ENCODE data around the gene PKN1.
"Not testable (repeated sequence)": the region's sequence is repeated elsewhere in the genome, so short reads cannot be mapped to it uniquely, and the experiment has no call there.

Gene PKN1

GRCh38 chr19:14428882-14429416 is 4.2 kb upstream of the PKN1 start:
- in situ Hi-C loops (cut with HindIII; ENCODE audit: low sequenced_read_pairs): no loop called here

- in situ Hi-C loops (cut with HindIII; ENCODE audit: low sequenced_read_pairs): no loop called here
Measured at GRCh38 chr19:14430712-14431111, 2.4 kb upstream of the PKN1 start.

DNA sequence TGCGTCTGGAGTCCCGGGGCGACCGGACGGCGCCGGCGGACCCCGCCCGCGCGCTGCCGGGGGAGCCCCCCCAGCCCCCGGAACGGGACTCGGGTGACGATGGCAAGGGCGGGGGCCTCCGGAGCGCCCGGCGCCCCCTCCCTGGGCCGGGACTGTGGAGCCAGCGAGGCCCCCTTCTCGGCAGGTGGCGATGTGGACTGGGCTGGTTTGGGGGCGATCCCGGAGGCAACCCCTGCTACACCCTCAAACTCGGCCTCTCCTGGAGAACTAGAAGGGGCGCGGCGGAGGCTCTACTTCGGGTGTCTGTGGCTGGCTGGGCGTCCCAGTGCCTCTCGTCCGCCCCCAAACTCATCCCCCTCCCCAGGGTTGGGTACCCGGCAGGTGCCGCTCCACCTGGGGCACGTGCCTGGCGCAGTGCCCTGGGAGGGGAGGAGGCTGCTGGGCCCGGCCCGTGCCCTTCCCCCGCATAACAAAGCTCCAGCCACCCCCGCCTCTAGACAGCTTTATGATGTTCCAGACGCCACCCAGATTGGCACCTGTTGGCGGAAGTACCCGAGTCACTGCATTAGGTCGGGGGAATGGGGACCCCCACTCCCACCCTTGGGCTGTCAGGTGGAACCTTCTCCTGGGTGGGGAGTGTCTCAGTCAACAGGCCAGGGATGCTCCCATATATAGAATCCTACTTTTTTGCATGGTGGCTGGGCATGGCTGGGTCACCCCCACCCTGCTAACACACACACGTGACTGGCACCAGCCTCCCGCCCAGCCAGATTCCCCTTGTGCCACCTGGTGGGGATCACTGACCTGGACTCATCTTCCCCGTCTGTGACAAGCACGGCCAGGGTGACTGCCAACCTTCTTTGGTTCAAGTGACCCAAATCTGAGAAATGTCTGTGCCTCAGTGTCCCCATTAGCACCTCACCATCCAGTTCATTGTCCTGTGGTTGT is 722 bp downstream of the PKN1 start:
- in situ Hi-C loops (cut with HindIII; ENCODE audit: low sequenced_read_pairs): no loop called here

DNA sequence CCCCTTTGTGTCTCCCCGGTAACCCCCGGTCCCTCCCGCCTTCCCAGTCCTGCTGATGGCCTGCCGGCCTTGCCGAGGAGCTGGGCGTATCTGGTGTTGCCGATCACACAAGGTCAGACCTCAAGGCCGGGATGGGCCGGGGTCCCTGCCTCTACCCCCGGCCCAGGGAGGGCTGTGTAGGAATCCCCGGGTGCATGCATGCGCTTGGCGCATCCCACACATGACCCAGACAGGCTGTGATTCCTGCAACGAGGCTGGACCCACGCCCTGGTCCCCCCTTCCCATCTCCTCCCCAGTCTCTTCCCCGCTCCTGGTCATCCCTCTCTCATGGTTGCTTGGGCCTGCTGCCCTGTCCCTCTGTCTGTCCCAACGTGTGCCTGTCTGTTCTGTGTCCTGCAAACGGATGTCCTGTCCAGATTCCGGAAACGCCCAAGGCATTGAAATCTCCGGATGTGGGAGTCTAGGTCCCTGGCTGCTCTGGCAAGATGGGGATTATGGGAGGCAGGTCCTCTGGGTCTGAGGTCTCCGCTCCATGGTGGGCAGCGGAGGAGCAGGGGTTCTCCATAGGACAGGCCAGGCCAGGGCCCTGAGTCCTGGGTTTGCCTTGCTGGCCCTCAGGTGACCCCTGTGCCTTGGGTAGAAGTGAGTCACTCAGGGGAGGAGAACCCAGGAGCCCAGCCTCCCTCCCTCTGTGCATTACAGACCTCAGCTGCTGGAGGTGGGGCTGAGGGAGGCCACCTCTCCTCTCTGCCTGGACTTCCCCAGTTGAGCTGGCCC is 1.6 kb downstream of the PKN1 start:
- in situ Hi-C loops (cut with HindIII; ENCODE audit: low sequenced_read_pairs): no loop called here

DNA sequence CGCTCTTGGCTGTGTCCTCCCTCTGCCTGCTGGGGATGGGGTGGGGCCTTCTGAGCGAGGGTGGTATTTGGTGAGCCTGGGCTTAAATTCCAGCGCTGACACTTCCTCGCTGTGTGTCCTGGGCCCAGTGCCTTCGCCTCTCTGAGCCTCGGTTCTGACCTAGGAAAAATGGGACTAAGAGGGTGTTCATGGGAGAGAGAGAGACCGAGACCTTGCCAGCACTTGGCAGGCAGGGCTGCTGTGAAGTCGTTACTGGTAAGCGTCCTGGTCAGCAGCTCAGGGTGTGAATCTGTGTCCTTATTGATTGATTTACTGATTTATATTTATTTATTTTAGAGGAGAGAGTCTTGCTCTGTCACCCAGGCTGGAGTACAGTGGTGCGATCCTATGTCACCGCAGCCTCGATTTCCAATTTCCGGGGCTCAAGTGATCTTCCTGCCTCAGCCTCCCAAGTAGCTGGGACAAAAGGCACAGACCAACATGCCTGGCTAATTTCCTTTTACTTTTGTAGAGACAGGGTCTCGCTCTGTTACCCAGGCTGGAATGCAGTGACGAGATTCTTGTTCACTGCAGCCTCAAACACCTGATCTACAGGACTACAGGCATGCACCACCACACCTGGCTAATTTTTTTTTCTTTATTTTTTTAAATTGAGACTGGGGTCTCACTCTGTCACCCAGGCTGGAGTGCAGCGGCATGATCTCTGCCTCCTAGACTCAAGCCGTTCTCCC is 2.4 kb downstream of the PKN1 start:
- in situ Hi-C loops (cut with HindIII; ENCODE audit: low sequenced_read_pairs): no loop called here

DNA sequence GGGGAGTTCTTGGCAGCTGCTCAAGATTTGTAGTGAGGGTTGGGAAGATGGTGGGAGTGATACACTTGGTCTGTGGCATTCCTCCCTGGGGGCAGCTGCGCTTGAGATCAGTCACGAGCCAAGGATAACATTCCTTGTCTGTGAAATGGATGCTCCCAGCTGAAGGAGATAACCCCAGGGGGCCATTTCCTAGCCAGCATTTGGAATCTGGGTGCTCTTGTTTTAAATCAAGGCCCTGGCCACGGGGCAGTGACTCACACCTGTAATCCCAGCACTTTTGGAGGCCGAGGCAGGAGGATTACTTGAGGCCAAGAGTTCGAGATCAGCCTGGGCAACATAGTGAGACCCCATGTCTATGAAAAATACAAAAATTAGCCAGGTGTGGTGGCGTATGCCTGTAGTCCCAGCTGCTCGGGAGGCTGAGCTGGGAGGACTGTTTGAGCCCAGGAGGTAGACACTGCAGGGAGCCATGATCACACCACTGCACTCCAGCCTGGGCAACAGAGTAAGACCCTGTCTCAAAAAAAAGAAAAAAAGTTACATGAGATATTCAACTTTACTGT is 4.6 kb downstream of the PKN1 start:
- in situ Hi-C loops (cut with HindIII; ENCODE audit: low sequenced_read_pairs): no loop called here

GRCh38 chr19:14439014-14439413 is 5.9 kb downstream of the PKN1 start:
- in situ Hi-C loops (cut with HindIII; ENCODE audit: low sequenced_read_pairs): no loop called here

DNA sequence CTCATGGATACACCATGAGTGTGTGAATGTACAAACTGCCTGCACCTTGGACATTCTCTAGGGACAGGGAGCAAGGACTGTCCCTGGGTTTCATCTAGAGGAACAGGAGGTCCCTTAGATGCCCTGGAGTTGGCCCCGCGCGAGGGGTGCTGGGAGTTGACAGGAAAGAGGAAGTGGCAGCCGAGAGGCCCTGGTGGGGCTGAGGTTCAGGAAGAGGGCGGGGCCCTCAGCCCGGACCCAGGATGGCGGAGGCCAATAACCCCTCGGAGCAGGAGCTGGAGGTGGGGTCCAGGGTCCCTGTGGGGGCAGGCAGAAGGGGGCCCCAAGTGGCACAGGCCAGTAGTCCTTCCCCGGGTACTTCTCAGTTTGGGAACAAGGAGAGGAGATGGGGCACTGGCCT is 6.9 kb downstream of the PKN1 start:
- in situ Hi-C loops (cut with HindIII; ENCODE audit: low sequenced_read_pairs): no loop called here

DNA sequence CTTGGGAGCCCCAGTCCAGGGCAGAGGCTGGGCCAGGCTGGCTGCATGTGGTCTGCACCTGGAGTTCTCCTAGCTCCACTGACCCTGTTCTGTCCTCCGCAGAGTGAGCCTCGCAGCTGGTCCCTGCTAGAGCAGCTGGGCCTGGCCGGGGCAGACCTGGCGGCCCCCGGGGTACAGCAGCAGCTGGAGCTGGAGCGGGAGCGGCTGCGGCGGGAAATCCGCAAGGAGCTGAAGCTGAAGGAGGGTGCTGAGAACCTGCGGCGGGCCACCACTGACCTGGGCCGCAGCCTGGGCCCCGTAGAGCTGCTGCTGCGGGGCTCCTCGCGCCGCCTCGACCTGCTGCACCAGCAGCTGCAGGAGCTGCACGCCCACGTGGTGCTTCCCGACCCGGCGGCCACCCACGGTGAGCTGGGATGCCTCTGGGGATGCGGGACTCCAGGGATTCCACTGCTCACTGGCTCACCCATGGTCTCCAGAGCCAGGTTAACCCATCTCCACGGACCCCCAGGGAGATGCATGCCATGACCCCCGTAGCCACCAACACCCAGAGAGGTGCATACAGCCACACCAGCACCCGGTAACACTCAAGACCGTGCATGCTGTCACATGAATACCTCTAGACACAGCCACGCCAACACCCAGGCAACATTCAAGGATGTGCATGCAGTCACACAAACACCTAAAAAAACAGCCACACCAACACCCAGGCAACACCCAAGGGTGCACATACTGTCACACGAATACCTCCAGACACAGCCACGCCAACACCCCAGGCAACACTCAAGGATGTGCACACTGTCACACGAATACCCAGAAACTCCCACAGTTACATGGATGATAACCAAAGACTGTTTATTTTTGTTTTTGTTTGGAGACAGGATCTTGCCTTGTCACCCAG is 8.2 kb downstream of the PKN1 start:
- in situ Hi-C loops (cut with HindIII; ENCODE audit: low sequenced_read_pairs): no loop called here

- in situ Hi-C loops (cut with HindIII; ENCODE audit: low sequenced_read_pairs): no loop called here
Measured at GRCh38 chr19:14442891-14443631, 10.0 kb downstream of the PKN1 start.

DNA sequence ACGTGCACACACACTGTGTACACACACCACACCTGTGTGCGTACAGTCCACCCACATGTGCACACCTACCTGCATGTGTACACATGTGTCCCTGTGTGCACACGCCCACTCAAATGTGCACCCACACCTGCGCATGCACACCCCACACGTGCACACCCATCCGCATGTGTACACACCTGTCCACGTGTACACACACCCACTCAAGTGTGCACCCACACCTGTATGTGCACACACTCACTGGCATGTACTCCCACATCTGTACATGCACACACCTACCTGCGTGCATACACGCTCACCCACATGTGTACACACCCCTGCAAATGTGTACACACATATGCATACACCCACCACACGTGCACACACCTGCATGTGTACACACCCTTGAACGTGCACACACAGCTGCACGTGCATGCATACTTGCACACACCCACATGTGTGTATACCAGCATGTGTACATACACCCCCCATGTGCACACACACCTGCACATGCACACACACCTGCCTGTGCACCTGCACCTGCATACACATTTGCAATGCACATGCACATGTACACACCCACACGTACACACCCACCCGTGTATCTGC is 10.6 kb downstream of the PKN1 start:
- in situ Hi-C loops (cut with HindIII; ENCODE audit: low sequenced_read_pairs): no loop called here

DNA sequence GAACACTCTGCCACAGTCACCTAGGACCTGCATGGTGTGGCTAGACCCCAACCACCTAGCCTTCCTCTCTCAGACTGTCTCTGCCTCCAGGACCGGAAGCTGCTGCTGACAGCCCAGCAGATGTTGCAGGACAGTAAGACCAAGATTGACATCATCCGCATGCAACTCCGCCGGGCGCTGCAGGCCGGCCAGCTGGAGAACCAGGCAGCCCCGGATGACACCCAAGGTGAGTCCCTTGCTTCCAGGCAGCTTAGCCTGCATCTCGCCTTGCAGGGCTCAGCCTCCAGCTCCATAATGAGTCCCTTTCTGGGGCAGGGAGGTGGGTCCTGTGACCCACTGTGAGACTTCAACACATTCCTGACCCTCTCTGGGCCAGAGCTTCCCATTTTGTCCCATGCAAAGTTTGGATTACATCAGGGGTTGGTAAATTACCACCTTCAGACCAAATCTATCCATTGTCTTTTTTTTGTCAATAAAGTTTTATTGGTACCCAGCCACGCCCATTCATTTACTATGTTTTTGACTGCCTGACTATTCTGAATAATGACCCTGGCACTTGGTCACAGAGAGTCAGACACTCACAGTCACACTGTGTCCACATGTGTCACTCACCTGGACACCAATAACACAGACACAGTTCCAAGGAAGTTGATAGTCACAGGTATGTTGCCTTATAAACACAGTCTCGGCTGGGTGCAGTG is 13.4 kb downstream of the PKN1 start:
- in situ Hi-C loops (cut with HindIII; ENCODE audit: low sequenced_read_pairs): no loop called here

DNA sequence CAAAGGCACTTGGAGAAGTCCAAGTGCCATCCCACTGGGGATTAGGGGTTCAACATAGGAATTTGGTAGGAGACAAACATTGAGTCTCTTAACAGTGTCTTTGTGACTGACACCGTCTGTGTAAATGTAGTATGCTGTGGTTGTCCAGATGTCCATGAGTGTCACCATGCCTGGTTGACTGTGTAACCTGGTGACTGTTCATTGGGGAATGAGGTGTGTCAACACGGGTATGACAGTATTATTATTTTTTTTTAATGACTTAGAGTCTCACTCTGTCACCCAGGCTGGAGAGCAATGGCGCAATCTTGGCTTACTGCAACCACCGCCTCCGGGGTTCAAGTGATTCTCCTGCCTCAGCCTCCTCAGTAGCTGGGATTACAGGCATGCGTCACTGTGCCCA is 16.2 kb downstream of the PKN1 start:
- in situ Hi-C loops (cut with HindIII; ENCODE audit: low sequenced_read_pairs): no loop called here

- in situ Hi-C loops (cut with HindIII; ENCODE audit: low sequenced_read_pairs): no loop called here
Measured at GRCh38 chr19:14450168-14450874, 17.2 kb downstream of the PKN1 start.

DNA sequence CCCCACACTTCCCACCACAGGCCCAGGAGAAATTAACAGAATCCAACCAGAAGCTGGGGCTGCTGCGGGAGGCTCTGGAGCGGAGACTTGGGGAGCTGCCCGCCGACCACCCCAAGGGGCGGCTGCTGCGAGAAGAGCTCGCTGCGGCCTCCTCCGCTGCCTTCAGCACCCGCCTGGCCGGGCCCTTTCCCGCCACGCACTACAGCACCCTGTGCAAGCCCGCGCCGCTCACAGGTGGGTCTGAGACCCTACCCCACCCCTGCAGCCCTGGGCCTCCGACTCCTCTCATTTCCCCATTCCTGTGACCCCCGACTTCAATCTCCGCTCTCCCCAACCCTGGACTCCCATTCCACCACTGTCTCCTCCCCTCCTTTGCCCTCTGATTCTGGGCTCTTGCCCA is 17.8 kb downstream of the PKN1 start:
- in situ Hi-C loops (cut with HindIII; ENCODE audit: low sequenced_read_pairs): no loop called here

GRCh38 chr19:14452303-14452702 is 19.2 kb downstream of the PKN1 start:
- in situ Hi-C loops (cut with HindIII; ENCODE audit: low sequenced_read_pairs): not testable (repeated sequence)

DNA sequence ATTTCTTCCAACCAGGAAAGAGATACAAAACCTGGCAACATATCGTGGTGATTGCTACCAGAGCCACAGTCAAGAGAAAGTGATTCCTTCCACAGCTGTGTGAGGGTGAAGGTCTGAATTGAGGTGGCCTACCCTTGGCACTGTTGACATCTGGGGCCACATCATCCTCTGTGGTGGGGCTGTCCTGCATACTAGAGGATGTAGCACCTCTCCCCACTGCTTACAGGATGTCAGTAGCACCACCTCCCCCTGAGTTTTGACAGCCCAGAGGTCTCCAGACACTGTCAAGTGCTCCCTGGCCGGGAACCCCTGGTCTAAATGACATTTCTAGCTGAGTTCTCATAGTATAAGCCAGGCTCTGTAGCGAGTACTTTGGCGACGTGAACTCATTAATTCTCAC is 26.6 kb downstream of the PKN1 start:
- in situ Hi-C loops (cut with HindIII; ENCODE audit: low sequenced_read_pairs): no loop called here

DNA sequence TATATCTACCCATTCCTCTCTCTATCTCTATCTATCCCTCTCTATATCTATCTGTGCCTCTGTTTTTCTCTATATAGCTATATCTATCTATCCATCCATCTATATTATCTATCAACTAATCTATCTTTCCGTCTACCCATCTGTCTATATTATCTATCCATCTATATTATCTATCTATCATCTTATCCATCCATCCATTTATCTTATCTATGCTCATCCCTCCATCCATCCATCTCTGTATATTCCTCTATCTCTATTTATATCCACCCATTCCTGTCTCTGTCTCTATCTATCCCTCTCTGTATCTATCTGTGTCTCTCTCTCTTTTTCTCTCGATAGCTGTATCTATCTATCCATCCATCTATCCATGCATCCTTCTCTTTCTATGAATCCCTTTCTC is 27.8 kb downstream of the PKN1 start:
- in situ Hi-C loops (cut with HindIII; ENCODE audit: low sequenced_read_pairs): no loop called here
